ENCODE results near the gene SKP1.
"Not testable (repeated sequence)": the region's sequence is repeated elsewhere in the genome, so short reads cannot be mapped to it uniquely, and the experiment has no call there.

Gene SKP1

GRCh38 chr5:134177369-134178095 lies 782 bp upstream of the SKP1 start:
- DNase-seq = no peak

GRCh38 chr5:134175921-134176510 lies 734 bp downstream of the SKP1 start:
- DNase-seq = no peak

- no peak for DNase-seq
Observed at GRCh38 chr5:134174841-134175839, 1.6 kb downstream of the SKP1 start.

GRCh38 chr5:134171972-134172371 lies 4.8 kb downstream of the SKP1 start:
- no peak for DNase-seq

GRCh38 chr5:134162592-134162991 lies 14.2 kb downstream of the SKP1 start:
- no peak for DNase-seq

GRCh38 chr5:134161513-134162395 lies 15.0 kb downstream of the SKP1 start:
- DNase-seq = no peak

GRCh38 chr5:134153657-134154056 lies 23.1 kb downstream of the SKP1 start:
- no peak for DNase-seq

- no peak for DNase-seq
Observed at GRCh38 chr5:134153241-134153640, 23.5 kb downstream of the SKP1 start.

- not testable (repeated sequence) for DNase-seq
Observed at GRCh38 chr5:134152173-134152832, 24.4 kb downstream of the SKP1 start.

- no peak for DNase-seq
Observed at GRCh38 chr5:134151723-134152122, 25.0 kb downstream of the SKP1 start.

- no peak for DNase-seq
Observed at GRCh38 chr5:134149571-134150303, 27.0 kb downstream of the SKP1 start.

GRCh38 chr5:134148986-134149539 lies 27.7 kb downstream of the SKP1 start:
- DNase-seq = no peak

- DNase-seq = no peak
Observed at GRCh38 chr5:134148316-134148715, 28.4 kb downstream of the SKP1 start.

- DNase-seq = no peak
Observed at GRCh38 chr5:134146651-134147518, 29.9 kb downstream of the SKP1 start.

GRCh38 chr5:134145779-134146581 lies 30.8 kb downstream of the SKP1 start:
- DNase-seq = peak; percentile 76

GRCh38 chr5:134145041-134145757 lies 31.6 kb downstream of the SKP1 start:
- DNase-seq = no peak

- DNase-seq = no peak
Observed at GRCh38 chr5:134143944-134144941, 32.5 kb downstream of the SKP1 start.

Measured in CD4-positive, alpha-beta T cell treated with Interleukin-15 for 1 hour (primary cell).